HG03354 (cell line): ENCODE results near the gene KCNN4.

Experiments used
- ATAC-seq: cut with Tn5 transposase; IDR thresholded peaks from one replicate; pipeline ENCODE4 v1.9.1; 2021; ENCODE audit warnings: mild to moderate bottlenecking; ENCODE audit not compliant: unreplicated experiment, poor library complexity, severe bottlenecking

The KCNN4 gene

DNA sequence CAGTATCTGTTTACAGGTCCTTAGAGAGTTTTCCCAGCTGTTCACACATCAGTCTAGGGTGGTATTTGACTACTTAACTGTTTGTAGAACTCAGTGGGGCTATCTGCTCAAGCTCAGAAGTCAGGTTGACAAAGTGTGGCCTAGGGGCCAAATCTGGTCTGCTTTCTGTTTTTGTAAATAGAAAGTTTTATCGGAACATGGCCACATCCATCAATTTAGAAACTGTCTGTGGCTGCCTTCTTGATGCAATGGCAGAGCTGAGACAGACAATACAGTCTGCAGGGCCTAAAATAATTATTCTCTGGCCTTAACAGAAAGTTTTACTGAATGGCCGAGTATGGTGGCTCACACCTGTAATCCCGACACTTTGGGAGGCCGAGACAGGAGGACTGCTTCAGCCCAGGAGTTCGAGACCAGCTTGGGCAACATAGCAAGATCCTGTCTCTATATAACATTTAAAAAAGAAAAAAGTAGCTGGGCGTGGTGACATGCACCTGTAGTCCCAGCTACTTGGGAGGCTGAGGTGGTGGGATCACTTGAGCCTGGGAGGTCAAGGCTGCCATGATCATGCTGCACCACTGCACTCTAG lies 28.4 kb downstream of the KCNN4 start:
- no peak for ATAC-seq

- ATAC-seq, result no peak
These were observed 29.1 kb downstream of the KCNN4 start for GRCh38 chr19:43751466-43752220.

DNA sequence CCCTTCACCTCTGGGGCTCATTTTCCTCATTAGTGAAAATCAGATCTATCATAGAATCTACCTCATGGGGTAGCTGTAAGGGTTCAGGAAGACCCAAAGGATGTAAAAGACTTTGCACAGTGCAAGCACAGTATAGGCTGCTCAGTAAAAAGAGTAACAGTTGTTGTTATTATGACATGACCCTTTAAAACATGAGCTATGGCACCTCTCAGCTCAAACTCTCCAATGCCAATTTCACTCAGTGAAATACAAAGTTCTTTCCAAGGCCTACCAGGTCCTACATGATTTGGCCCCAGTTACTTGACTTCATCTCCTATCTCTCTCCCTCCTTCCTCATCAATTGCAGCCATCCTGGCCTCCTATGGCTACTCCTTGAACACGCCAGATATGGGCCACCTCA lies 30.9 kb downstream of the KCNN4 start:
- no peak for ATAC-seq

- no peak for ATAC-seq
These were observed 31.6 kb downstream of the KCNN4 start for GRCh38 chr19:43749152-43749551.

- no peak for ATAC-seq
These were observed 32.1 kb downstream of the KCNN4 start for GRCh38 chr19:43748685-43749084.

DNA sequence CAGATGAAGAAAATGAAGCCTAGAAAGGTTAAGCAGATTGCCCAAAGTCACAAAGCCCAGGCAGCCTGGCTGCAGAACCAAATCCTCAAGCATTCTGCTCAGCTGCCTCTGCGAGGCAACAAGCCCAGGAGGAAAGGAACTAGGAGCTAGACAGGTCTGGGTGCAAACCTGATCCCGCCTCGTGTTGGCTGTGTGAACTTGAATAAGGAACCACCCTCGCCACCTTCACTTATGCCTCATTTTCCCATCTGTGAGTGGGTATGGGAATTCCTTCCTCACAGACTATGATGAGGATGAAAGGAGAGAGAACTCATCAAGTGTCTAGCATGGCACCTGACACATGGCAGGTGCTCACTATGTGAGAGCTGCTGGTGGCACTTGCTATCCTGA lies 32.6 kb downstream of the KCNN4 start:
- no peak for ATAC-seq

GRCh38 chr19:43747557-43748204 lies 33.1 kb downstream of the KCNN4 start:
- ATAC-seq, result no peak

DNA sequence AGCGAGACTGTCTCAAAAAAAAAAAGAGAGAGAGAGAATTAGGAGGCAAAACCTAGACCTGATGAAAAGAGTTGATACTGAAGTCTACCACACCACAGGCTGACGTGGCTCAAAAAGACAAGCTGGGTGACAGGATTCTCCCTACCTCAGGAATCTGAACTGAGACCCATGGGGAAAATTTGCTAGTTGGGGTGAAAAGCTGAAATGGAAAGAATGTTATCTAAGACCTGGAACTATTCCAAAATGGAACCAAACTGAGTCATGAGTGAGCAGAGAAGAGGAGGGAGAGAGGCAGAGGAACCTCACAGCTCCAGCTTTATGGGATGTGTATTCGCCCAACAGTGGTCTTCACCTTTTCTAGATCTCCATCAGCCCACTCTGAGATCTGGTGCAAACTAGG lies 37.7 kb downstream of the KCNN4 start:
- no peak for ATAC-seq

- no peak for ATAC-seq
These were observed 39.5 kb downstream of the KCNN4 start for GRCh38 chr19:43741075-43741825.

DNA sequence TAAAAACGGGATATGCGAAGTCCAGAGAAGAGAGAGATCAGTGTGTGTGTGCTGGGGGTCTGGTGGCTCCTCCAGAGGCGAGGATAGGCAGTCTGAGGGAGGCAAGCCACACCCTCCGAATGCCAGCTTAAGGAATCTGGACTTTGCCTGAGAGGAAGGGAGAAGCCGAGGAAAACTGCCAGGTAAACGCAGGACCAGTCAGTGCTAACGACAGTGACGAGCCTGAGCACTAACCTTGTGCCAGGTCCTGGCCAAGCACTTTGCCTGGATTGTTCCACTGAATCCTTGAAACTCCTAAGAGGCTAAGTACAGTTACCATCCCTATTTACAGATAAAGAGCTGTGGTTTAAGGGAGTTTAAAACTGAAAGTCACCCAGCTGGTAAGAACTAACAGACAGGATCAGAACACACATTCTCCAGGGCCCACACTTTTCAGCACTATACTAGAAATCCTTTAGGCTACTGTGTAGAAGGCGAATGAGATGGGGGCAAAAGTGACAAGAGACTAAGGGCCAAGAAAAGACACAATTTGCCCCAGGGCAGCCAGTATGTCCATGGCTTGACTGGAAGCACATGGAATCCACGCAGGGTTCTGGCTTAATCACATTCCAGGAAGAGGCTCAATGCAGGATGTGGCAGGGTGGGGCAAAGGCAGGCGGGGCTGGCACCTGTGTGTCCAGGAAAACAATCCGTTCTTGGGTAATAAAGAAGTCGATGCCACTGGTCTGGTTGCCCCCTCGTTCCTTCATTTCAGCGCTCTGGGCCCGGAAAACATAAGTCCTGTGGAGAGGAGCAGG lies 41.1 kb downstream of the KCNN4 start:
- no peak for ATAC-seq

DNA sequence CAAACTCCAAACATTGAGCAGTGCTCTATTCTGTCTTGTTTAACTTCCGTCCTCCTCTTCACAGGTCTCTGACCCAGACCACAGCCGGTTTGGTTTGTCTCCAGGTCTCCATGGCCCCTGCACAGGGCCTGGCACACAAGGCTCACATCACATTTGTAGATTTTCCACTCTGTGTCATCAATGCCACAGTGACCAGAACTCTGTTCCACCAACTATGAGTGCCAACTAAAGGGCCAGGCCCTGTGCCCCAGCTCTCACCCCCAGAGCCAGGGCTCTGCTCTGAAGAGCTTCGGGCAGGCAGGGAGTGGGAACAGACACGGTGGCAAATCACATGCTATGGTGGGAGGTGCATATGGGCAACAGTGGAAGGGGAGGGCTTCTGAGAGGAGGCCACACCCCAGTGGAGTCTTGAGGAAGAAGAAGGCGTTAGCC lies 42.0 kb downstream of the KCNN4 start:
- no peak for ATAC-seq

- ATAC-seq, result no peak
These were observed 44.8 kb downstream of the KCNN4 start for GRCh38 chr19:43735957-43736356.

- no peak for ATAC-seq
These were observed 45.8 kb downstream of the KCNN4 start for GRCh38 chr19:43735013-43735412.

DNA sequence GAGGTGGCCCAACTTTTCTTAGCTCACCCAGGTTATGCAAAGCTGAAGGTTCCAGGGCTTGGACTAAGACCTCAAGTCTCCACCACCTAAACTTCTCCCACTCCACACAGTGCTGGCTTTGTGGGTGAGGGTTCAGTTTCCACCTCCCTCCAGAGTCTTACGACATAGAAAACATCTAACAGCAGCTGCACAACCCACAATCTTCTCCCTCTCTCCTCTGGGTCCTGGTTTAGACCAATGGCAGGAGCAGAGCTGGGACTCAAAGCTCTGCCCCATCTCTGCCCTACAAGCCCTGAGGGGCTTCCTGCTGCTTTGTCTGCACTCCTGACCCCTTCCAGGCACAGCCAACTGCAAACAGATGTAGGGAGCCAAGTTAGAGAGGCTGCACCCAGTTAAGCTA lies 48.9 kb downstream of the KCNN4 start:
- ATAC-seq, result no peak

DNA sequence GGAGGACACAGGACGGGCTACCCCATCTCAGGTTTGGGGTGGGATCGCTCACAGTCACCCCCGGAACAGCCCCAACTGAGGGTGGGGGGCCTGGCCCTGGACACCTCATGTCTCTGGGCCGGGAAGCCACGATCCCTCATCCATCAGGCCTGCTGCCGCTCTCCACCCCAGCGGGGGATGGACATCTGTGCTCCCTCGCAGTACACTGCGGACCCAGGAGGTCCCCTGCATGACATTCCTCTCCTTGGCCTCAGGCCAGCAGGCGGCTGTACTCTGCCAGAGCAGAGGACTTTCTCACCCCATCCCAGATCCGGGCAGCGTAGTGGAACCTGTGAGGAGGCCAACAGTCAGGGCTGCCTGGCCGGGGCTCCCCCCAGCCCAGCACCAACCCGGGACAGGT lies 49.4 kb downstream of the KCNN4 start:
- ATAC-seq, result no peak

- ATAC-seq, result no peak
These were observed 50.9 kb downstream of the KCNN4 start for GRCh38 chr19:43729919-43730318.

DNA sequence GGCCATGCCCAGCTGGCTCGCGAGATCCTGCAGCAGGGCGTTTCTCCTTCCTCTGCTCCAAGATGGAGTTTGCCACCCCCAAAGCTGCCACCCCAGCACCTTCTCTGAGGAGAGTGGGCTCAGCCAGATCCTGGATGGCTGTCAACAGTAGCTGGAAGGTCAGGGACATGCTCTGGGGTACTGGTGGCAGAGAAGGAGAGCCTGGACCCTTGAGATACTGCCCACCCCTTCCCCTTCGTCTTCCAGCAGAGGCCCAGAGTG lies 53.2 kb downstream of the KCNN4 start:
- no peak for ATAC-seq

DNA sequence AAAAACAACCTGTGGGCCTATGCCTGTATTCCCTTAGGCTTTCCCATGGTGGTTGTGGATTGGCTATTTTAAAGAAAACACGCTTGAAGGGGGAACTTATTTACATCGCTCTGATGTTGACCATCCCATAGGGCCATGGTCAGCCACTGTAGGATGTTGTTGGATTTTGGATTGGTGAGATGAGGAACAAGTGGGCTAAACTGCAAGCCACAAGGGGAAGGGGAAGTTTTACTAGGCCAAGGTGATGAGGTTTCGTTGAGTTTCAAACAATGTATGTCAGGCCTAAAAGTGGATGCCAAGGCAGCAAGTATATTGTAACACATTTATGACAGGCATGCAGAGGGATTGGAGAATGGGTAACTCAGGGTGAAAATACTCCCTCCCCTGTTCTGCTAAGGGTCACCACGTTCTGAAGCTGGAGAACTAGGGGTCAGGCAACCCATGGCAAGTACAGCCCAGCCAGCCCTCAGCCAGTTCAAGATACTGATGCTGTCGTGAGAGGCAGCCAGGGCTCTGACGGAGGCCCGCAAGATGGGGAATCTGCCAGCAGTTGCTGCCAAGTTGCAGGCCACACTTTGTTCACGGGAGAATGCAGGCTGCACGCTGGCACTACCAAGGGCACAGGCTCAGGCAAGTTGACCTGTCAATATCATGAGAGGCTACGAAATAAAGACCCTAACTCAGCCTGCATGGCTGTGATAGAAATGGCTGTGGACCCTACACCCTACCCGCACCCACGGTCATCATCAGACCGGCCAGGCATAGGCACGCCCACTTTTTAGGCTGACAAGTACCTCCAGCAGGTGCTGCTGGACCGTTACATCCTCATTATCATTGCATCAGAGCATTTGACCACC lies 53.8 kb downstream of the KCNN4 start:
- no peak for ATAC-seq

GRCh38 chr19:43725468-43725867 lies 55.3 kb downstream of the KCNN4 start:
- ATAC-seq, result no peak
